GM18870 (cell line): ENCODE data around the gene ASB9.
A peak's percentile ranks its signal among the peaks of the same experiment; 100 is the strongest.
"Not testable (repeated sequence)": the region's sequence is repeated elsewhere in the genome, so short reads cannot be mapped to it uniquely, and the experiment has no call there.

Experiments
- ATAC-seq: cut with Tn5 transposase; IDR thresholded peaks from one replicate; pipeline ENCODE4 v1.9.1; 2021; ENCODE audit warnings: moderate library complexity; ENCODE audit not compliant: unreplicated experiment

The ASB9 gene

DNA sequence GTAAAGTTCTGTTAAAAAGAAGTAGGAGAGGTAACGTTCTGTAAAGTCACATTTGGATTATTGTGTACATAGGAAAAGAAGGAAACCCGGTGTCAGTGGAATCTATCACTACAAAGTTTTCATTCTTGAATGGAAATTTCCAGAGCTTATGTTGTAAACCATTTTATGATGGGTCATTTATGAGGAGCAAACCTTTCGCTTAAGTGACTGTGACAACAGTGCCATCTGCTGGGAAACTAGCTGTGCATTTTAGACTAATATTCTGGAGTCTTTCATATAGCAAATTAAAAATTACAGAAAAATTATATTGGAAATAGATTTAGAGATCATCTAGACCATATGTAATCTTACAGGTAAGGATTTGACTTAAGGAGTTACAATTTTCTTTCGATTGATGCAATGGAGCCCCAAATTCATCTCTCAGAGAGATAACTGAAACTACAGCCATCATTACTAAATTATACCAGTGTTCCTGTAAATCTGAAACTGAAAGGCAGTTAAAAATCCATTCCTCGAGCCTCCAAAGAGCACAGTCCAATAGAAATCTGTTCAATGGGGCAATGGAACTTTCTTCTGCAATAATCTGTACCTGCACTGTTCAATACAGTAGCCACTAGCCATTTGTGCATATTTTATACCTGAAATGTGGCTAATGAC, 26.9 kb downstream of the ASB9 start:
- no peak for ATAC-seq

DNA sequence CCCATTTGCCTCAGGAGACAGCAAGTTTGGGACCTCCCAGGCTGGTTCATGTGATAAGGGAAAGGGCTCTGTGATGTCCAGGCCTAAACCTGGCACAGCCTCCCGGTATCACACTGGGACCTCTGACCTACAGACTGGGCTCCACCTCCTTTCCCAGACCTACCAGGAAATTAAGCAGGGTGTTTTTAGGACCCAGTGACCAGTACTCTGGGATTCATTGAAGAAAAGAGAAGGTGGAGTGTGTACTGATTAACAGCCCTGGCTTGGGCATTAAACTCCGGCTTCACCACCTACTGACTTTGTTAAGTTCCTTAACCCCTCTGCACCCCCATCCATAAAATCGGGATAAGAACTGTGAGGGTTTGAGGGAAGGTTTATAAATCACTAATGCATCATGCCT, 28.6 kb downstream of the ASB9 start:
- no peak for ATAC-seq

GRCh38 chrX:15240414-15240813, 29.5 kb downstream of the ASB9 start:
- ATAC-seq = no peak

GRCh38 chrX:15236146-15236545, 33.7 kb downstream of the ASB9 start:
- no peak for ATAC-seq

DNA sequence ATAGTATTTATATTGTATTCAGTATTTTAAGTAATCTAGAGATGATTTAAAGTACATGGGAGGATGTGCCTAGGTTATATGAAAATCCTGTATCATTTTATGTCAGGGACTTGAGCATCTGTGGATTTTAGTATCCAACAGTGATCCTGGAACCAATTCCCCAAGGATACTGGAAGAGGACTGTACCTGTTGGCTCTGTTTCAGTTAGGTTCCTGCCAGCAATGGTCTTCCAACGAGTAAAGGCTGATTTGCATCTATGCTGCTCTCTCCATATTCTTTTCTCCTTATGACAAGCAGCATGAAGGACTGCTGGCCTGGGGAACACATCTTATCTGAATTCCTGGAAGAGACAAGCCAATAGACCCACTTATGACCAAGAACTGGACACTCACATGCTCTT, 34.9 kb downstream of the ASB9 start:
- ATAC-seq = no peak

DNA sequence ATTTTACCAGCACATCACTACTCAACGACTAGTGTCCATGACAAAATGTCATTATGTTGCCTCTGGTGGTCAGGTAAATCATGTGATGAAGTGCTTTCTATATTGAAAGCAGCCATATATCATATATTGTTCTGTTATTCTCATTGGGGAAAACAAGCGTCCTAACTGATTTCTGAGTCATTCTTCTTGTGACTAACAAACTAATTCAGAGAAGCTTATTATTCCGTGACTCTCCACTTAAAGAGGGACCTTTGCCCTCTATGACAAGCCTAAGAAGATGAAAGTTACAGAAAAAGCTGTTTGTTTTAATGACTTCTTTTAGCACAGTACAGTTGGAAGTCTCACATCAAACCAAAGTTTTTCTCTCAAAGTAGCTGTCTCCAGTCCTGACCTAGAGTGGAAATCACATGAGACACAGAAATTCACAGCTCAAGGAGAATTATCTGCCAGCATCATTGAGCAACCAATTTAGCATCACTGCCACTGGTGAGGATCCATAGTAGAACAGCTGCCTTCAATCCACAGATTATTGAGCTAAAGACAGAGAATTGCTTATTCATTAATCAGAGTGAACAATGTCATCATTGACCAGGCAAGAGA, 36.4 kb downstream of the ASB9 start:
- no peak for ATAC-seq

GRCh38 chrX:15224747-15225146, 45.1 kb downstream of the ASB9 start:
- ATAC-seq = no peak

DNA sequence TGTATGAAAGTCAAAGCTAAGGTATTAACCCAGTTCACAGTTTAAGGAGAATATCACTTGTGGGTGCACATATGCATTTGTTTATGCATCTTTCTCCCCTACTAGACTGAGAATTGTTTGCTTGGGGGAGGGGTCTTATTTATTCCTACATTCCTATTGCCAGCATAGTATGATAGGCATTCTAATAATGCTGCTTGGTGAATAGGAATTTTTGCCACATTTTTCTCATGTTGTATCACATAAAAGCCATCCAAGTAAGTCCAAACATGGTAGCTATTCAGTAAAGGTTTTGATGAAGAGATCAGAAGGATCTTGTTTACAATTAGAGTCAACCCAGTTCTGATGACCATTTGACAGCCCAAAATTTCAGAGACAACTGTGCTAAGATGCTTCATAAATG, 48.6 kb downstream of the ASB9 start:
- no peak for ATAC-seq

DNA sequence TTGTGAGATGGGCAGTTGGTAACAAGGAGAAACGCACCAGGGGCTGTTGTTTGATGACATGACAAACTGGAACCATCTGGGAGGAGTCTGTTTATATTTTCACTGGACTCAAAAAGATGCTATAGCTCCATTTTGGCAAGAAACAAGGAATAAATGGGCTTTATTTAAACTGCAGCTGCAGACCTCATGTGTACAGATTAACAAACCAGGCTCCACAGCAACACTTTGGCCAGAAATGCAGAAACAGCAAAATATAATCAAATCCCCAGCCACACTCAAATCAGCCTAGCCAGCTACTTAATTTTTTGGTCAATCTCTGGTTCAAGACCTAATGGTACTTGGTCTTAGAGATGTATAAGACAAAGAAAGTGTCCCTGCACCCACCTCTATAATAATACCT, 52.7 kb downstream of the ASB9 start:
- ATAC-seq = no peak

DNA sequence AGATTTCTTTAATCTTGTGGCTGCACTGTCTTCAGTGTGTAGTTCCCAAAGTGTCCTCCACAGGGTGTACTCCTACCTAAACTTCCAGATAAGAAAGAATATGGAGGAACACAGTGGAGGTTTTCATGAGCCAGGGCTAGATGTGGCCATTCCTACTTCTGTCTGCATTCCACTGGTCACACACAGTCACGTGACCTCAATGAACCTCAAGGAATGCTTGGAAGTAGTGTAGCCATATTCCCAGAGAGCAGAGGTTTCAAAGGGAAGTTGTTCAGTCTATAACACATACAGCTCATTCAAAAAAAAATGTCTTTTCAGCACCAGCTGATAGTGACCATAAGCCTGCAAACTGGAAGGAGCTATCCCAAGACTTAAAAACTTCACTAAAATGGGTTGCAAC, 53.6 kb downstream of the ASB9 start:
- no peak for ATAC-seq

- no peak for ATAC-seq
Measured at GRCh38 chrX:15215366-15215765, 54.5 kb downstream of the ASB9 start.

GRCh38 chrX:15214588-15214987, 55.3 kb downstream of the ASB9 start:
- ATAC-seq = no peak

- no peak for ATAC-seq
Measured at GRCh38 chrX:15209096-15209495, 60.8 kb downstream of the ASB9 start.

- ATAC-seq = no peak
Measured at GRCh38 chrX:15207994-15208393, 61.9 kb downstream of the ASB9 start.

DNA sequence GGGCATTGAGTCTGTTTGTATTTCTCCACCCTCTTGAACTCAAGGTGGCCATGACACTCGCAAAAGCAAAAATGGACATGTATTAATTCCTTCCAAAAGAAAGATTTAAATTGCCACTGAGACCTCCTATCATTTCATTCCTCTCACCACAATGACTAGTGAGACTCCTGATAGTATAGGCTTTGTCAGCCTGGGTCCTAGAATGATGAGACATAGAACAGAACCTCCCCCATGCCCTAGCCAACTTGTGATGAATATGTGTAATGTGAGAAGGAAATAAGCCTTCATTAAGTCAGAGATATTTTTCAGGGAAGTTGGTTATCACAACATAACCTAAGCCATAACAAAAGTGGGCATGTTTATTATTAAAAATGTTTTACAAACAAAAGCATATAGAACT, 62.5 kb downstream of the ASB9 start:
- ATAC-seq = no peak

GRCh38 chrX:15206306-15206705, 63.6 kb downstream of the ASB9 start:
- ATAC-seq = no peak

DNA sequence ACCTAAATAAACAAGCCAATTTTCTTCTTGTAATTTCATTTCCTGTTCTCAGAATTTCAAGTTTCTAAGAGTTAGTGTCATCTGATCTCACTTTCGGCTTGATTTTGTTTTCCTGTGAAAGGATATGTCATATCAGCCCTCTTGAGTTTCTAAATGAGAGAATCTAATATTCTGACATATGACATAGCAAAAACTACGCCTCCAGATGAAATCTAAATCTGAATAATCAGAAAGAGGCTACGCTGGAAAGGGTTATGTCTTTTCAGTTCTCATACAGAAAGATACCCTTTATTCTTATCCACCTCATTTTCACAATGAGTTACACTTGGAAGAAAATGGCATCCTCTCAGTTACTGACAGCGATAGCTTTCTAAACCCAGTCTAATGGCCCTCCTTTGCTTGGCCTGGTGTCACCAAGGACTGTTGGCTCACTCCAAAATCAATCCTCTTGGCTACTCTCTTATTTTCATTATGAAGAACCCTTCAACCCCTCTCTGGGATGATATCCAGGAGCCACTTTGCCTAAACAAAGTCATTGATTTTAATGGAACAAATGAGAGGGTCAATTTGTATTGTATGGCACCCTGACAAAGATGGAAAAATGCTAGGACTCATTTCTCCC, 65.6 kb downstream of the ASB9 start:
- ATAC-seq = peak; percentile 77

DNA sequence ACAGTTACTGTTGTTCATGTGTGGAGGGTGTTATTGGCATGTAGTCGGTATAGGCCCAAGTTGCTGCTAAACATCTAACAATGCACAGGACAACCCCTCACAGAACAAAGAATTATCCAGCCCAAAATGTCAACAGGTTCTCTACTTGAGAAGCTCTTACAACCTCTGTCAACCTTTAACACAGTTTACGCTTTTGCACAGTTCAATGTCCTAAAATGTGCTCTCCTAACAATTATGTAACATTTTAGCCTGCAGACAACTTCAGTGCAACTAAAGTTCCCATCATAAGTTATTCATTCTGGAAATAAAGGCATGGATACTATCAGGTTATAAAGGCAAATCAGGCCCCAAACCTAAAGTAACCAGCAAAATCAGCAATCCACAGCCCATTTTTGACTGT, 66.2 kb downstream of the ASB9 start:
- ATAC-seq = no peak

DNA sequence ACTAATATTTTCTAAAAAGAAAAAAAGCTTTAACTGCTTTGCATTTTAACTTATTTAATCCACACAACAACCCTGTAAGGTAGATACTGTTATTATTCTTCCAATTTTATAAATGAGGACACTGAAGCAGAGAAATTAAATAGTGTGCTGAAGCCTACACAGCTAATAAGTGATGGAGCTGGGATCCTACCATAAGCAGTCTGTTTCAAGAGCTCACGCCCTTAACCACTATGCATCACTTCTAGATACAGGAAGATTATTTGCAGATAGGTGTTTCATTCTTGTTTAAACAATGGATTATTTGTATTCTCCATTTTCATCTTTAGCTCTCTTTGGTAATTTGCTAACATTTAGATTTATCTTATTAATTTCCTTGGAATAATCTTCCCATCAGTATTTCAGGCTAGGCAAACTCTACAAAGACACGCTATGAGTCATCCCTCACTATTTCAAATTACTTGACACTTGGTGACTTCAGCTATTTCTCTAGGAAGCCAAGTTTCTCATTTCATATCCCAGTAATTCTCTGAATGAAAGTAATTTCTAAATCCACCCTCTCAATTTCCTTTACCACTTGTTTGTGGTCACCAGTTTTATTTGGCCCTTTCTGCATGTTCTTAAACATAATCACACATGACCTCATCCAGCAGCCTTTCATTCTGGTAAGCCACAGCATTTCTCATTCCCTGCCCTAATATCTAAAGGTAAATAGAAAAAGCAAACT, 67.3 kb downstream of the ASB9 start:
- peak; percentile 37 for ATAC-seq

- ATAC-seq = no peak
Measured at GRCh38 chrX:15200871-15201270, 69.0 kb downstream of the ASB9 start.

GRCh38 chrX:15198608-15199202, 71.2 kb downstream of the ASB9 start:
- not testable (repeated sequence) for ATAC-seq

- ATAC-seq = no peak
Measured at GRCh38 chrX:15194146-15194545, 75.7 kb downstream of the ASB9 start.
